22Rv1 (cell line): ENCODE measurements around the gene COL28A1.
A peak's percentile ranks its signal among the peaks of the same experiment; 100 is the strongest.

Experiments used
- H3K27ac ChIP-seq: fragments of 450-650 bp; 2 replicates; pipeline ENCODE4 v1.5.1; 2017
- CTCF ChIP-seq: fragments of 450-650 bp; IDR thresholded peaks from 2 replicates; pipeline ENCODE4 v1.5.1; 2017; ENCODE audit warnings: mild to moderate bottlenecking
- ZFX ChIP-seq: fragments of 450-650 bp; IDR thresholded peaks from 2 replicates; pipeline ENCODE4 v1.6.1; 2017; ENCODE audit warnings: antibody characterized with exemption, borderline replicate concordance

COL28A1 gene

DNA sequence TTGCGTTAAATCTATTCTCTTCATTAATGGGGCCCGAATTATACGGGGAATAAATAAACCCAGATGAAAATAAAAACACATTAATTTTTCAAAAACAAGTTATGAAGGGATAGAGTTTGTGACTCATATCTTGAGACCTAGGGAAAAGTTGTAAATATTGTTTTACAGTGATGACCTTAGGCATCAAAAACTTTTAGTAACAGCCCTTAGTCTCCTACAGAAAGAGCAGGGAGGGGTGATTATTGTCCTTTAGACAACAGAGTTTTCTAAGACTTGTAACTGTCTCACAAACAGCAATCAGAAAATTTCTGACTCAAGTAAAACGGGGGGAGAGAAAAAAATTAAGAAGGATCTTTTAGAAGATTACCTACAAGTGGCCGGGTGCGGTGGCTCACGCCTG is 102.7 kb downstream of the COL28A1 start:
- no peak overlapping the region for H3K27ac ChIP-seq
- TF ChIP-seq CTCF, result no peak
- no peak for TF ChIP-seq ZFX

- H3K27ac ChIP-seq, result no peak overlapping the region
- no peak for TF ChIP-seq ZFX
- TF ChIP-seq CTCF, result no peak
Measured at GRCh38 chr7:7428806-7429205, 106.9 kb downstream of the COL28A1 start.

GRCh38 chr7:7427363-7427762 is 108.3 kb downstream of the COL28A1 start:
- TF ChIP-seq CTCF, result no peak
- no peak for TF ChIP-seq ZFX
- H3K27ac ChIP-seq, result no peak overlapping the region

- H3K27ac ChIP-seq, result no peak overlapping the region
- TF ChIP-seq ZFX (no peak), CTCF (no peak)
Measured at GRCh38 chr7:7426676-7427075, 109.0 kb downstream of the COL28A1 start.

DNA sequence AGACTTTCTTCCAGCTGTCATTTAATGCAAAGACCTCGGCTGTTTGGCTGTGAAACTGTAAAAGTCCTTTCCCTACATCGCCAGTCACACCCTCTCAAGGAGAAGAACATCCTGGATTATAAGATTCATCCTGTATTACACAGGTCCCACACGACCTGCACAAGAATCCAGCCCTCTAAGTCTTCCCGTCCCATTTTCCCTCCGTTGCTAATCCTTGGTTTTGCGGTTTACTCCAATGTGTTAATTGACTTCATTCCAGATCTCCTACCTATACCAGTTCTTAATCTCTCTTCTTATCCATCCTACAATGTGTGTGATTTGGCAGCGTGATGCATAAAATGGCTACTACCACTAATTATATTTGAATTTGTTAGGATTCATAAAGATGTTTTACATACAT is 110.4 kb downstream of the COL28A1 start:
- no peak overlapping the region for H3K27ac ChIP-seq
- TF ChIP-seq ZFX (no peak), CTCF (no peak)

- TF ChIP-seq CTCF (peak; percentile 94), ZFX (no peak)
- no peak overlapping the region for H3K27ac ChIP-seq
Measured at GRCh38 chr7:7424151-7424873, 111.4 kb downstream of the COL28A1 start.

DNA sequence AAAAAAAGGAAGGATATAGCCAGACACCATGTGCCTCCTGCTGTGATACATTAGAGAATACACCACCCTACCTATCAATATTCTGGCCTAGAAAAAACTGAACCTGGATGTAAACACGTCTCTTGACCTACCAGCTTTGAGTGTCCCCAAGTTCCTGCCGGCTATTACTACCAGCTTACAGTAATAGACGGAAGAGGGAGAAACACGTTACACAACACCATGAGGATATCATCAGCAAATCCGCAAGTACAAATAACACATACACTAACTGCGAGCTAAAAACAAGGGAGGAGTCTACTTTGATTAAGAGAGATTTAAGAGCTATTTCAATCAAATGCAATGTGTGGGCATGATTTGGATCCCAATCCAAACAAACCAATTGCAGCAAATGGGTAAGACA is 113.0 kb downstream of the COL28A1 start:
- TF ChIP-seq ZFX, result no peak
- no peak overlapping the region for H3K27ac ChIP-seq

DNA sequence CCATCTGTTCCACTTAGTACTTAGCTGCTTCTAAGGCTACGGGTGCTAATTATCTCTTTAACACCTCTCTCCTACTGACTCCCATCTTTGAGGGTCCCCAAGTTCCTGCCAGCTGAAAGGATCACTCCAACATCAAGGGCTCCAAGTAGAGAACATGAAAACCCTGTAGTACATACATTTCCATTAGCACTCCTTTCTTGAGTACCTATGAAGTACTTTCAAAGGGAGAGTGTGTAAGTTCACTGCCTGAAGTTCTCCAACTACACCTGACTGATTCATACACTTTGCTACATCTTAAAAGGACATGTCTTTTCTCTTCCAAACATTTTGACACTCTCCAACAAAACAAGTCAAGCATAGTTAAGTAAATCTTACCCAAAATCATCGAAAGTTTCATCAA is 113.8 kb downstream of the COL28A1 start:
- TF ChIP-seq CTCF (no peak), ZFX (no peak)
- H3K27ac ChIP-seq, result no peak overlapping the region
